Measurements from ENCODE around the gene ISCU.
"Not testable (repeated sequence)": the region's sequence is repeated elsewhere in the genome, so short reads cannot be mapped to it uniquely, and the experiment has no call there.

Gene ISCU

DNA sequence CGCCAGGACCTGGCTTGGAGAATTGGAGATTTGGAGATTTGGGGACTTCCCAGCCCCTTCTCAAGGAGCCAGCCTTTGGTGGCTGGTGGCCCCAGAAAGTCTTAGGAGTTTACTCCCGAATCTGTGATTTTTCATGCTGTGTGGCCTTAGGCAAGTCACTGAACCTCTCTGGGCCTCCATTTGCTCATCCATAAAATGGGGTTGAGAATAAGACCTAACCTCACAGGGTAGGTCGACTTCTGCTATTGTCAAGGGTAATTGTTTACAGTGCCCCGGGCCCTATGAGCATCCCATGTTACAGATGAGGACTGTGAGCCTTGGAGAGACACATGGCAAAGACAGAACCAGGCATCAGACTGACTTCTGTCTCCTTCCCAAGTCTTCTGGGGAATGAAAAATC, 51.6 kb downstream of the ISCU start:
- H3K4me1 ChIP-seq (ENCODE audit: control insufficient read depth, insufficient read depth, low read length, unreplicated experiment) = peaks cover 27% of the 10 kb centered on the region
- H3K27ac ChIP-seq (ENCODE audit: low read depth, low read length) = no peak overlapping the region

DNA sequence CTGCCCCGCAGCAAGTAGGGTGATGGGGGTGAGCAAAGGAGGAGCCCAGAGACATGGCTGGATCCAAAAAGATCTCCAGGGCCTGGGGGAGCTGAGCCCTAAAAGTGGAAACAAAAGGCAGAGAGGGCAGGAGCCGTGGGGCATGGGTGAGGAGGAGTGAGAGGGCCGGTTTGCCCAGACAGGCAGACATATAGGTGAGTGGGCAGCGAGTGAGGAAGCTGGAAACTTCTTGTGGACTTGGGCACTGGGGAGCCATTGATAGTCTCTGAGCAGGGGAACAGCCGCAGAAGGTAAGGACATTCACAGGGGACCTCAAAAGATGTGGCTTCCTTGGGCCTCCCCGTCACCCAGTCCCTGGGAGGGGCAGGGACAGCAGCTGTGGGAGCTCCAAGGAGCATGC, 52.2 kb downstream of the ISCU start:
- Histone ChIP-seq H2AFZ (ENCODE audit: low read length, unreplicated experiment) (no peak overlapping the region), H3K4me3 (ENCODE audit: low read depth, low read length) (no peak overlapping the region), H3K4me1 (ENCODE audit: control insufficient read depth, insufficient read depth, low read length, unreplicated experiment) (peaks cover 24% of the 10 kb centered on the region), H3K79me2 (ENCODE audit: control insufficient read depth, insufficient read depth, low read length, unreplicated experiment) (no peaks in the 10 kb centered on the region), H3K27me3 (ENCODE audit: insufficient read depth, low read length) (no peaks in the 10 kb centered on the region), H3K36me3 (ENCODE audit: insufficient read depth, low read length) (no peaks in the 10 kb centered on the region), H3K27ac (ENCODE audit: low read depth, low read length) (no peak overlapping the region)

More for the DNA sequence above, 51.6 kb downstream of the ISCU start:
- H3K4me3 ChIP-seq (ENCODE audit: low read depth, low read length) = no peak overlapping the region
- H3K27me3 ChIP-seq (ENCODE audit: insufficient read depth, low read length) = no peaks in the 10 kb centered on the region
- H2AFZ ChIP-seq (ENCODE audit: low read length, unreplicated experiment) = no peak overlapping the region
- H3K79me2 ChIP-seq (ENCODE audit: control insufficient read depth, insufficient read depth, low read length, unreplicated experiment) = no peaks in the 10 kb centered on the region
- H3K36me3 ChIP-seq (ENCODE audit: insufficient read depth, low read length) = no peaks in the 10 kb centered on the region

DNA sequence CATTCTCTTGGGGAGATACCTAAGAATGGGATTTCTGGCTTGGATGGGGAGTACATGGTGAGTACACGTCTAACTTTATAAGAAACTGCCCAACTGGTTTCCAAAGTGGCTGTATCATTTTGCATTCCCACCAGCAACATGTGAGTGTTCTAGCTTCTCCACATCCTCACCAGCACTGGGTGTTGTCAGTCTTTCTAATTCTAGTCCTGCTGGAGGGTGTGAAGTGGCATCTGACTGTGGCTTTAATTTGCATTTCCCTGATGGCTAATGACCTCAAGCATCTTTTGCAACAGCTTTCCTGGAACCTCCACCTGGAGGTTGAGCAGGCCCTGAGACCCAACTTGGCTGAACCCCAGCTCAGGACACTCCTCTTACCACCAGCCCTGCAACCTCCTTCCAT, 53.5 kb downstream of the ISCU start:
- H3K27ac ChIP-seq (ENCODE audit: low read depth, low read length) = no peak overlapping the region
- H3K79me2 ChIP-seq (ENCODE audit: control insufficient read depth, insufficient read depth, low read length, unreplicated experiment) = no peaks in the 10 kb centered on the region
- H3K4me3 ChIP-seq (ENCODE audit: low read depth, low read length) = no peak overlapping the region
- H2AFZ ChIP-seq (ENCODE audit: low read length, unreplicated experiment) = no peak overlapping the region
- H3K36me3 ChIP-seq (ENCODE audit: insufficient read depth, low read length) = no peaks in the 10 kb centered on the region
- H3K4me1 ChIP-seq (ENCODE audit: control insufficient read depth, insufficient read depth, low read length, unreplicated experiment) = peaks cover 20% of the 10 kb centered on the region
- no peaks in the 10 kb centered on the region for H3K27me3 ChIP-seq (ENCODE audit: insufficient read depth, low read length)

DNA sequence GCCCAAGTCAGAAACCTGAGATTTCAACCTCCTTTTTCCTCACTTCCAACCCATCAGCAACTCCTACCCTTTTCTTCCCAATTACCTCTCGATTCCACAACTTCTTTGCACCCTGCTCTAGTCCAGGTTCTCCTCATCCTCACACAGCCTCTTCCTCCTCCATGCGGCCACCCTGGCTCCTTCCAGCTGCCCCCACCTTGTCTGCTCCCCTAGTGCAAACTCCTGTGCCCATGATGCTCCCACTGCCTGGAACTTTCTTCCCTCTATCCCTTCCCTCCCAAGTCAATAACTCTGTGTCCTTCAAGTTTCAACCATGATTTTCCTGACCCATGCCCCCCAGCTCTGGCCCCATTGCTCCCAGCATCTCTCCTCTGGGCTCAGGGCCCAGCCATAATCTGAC, 54.0 kb downstream of the ISCU start:
- H3K4me3 ChIP-seq (ENCODE audit: low read depth, low read length) = no peak overlapping the region
- H3K27ac ChIP-seq (ENCODE audit: low read depth, low read length) = peak overlapping the region; percentile 52; the same call in 1 of the 2 replicates
- H3K36me3 ChIP-seq (ENCODE audit: insufficient read depth, low read length) = no peaks in the 10 kb centered on the region
- H3K79me2 ChIP-seq (ENCODE audit: control insufficient read depth, insufficient read depth, low read length, unreplicated experiment) = no peaks in the 10 kb centered on the region
- no peaks in the 10 kb centered on the region for H3K27me3 ChIP-seq (ENCODE audit: insufficient read depth, low read length)
- peaks cover 20% of the 10 kb centered on the region for H3K4me1 ChIP-seq (ENCODE audit: control insufficient read depth, insufficient read depth, low read length, unreplicated experiment)
- H2AFZ ChIP-seq (ENCODE audit: low read length, unreplicated experiment) = no peak overlapping the region

DNA sequence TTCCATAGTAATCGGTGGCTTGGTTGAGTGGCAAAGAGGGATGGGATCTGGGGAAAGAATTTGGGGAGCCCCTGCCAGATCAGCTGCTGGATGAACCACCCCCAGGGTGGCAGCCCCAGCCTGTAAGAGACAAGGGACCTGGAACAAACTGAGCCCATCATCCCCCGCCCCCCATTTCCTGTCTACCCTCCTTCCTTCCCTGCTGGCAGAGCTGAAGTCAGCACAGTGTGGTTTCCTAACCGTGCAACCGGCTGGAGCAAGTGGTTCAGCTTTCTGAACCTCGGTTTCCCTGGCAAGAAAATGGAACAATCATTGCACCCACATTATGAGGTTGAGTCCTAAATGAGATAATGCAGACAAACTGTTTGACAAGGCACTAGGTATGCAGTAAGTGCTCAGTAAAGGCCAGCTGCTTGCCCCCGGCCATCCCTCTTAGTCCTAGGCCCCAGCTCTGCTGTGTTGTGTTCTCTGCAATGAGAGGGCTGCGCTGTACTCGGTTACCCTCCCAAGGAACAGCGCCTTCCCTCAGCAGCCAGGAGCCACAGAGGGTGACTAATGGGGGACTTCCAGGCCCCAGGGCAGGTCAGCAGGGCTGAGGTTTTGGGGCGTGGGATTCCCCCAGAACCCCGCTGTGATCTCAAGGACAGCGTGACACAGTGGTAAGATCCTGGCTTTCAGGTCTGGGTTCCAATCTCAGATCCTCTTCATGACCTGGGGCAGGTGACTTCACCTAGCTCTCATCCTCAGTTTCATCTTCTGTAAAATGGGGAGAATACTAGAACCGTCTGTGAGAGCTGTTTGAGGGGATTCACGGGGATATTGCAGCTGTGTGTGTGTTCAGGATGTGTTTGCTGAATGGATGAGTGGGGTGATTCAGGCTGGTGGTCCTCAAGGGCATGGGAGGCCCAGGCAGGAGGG, 54.8 kb downstream of the ISCU start:
- Histone ChIP-seq H3K4me1 (ENCODE audit: control insufficient read depth, insufficient read depth, low read length, unreplicated experiment) (peaks cover 19% of the 10 kb centered on the region), H3K36me3 (ENCODE audit: insufficient read depth, low read length) (no peaks in the 10 kb centered on the region), H3K27me3 (ENCODE audit: insufficient read depth, low read length) (no peaks in the 10 kb centered on the region), H2AFZ (ENCODE audit: low read length, unreplicated experiment) (no peak overlapping the region), H3K79me2 (ENCODE audit: control insufficient read depth, insufficient read depth, low read length, unreplicated experiment) (no peaks in the 10 kb centered on the region), H3K4me3 (ENCODE audit: low read depth, low read length) (no peak overlapping the region), H3K27ac (ENCODE audit: low read depth, low read length) (peak overlapping the region; percentile 52; the same call in 1 of the 2 replicates)

DNA sequence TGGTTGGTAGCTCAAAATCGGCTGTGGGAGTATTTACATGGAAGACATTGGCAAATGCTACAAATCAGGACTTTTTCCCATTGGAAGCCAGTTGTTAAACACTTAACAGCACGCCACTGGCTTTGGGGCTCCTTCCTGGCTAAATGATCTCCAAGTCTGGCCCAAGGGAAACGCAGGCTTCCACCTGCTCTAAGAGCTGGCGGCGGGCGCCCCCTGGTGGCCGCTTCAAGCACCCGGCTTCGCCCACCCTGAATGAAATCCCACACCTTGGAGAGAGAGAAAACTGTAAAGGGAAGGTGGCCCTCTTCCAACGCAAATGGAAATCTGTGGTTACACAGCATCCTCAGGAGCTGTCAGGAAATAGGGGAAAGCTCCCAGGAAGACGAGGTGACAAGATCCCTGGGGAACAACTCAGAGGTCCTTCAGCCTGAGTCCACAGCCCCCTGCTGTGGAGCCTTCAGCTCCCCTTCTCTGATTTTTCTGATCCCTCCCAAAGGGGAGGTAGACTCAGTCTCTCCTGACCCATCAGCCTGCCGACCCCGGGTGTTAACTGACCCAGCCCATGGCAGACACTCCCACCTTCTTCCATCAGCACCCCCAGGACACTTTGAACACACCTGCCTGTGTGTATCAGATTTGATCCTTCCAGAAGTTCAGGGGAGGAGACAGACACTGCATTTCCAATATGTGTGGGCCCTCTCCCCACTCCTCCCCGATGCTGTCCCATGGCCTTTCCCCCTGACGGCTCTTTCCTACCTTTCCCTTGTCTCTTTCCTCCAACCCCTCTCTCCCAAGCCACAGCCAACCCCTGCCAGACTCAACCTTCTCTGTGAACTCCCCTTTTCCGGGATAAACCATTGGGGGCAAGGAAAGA, 55.9 kb downstream of the ISCU start:
- Histone ChIP-seq H3K27ac (ENCODE audit: low read depth, low read length) (peak overlapping the region; percentile 52; the same call in 1 of the 2 replicates), H3K4me3 (ENCODE audit: low read depth, low read length) (no peak overlapping the region), H3K36me3 (ENCODE audit: insufficient read depth, low read length) (no peaks in the 10 kb centered on the region), H3K4me1 (ENCODE audit: control insufficient read depth, insufficient read depth, low read length, unreplicated experiment) (peaks cover 17% of the 10 kb centered on the region), H3K27me3 (ENCODE audit: insufficient read depth, low read length) (no peaks in the 10 kb centered on the region), H3K79me2 (ENCODE audit: control insufficient read depth, insufficient read depth, low read length, unreplicated experiment) (no peaks in the 10 kb centered on the region), H2AFZ (ENCODE audit: low read length, unreplicated experiment) (no peak overlapping the region)

DNA sequence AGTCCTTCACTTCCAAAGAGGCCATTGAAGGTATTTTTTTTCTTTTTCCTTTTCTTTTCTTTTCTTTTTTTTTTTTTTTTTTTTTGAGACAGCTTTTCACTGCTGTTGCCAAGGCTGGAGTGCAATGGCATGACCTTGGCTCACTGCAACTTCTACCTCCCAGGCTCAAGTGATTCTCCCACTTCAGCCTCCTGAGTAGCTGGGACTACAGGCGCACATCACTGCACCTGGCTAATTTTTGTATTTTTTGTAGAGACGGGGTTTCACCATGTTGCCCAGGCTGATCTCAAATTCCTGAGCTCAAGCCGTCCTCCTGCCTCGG, 56.5 kb downstream of the ISCU start:
- H3K79me2 ChIP-seq (ENCODE audit: control insufficient read depth, insufficient read depth, low read length, unreplicated experiment); H3K36me3 ChIP-seq (ENCODE audit: insufficient read depth, low read length); H3K27ac ChIP-seq (ENCODE audit: low read depth, low read length); H3K4me3 ChIP-seq (ENCODE audit: low read depth, low read length); H3K27me3 ChIP-seq (ENCODE audit: insufficient read depth, low read length); H2AFZ ChIP-seq (ENCODE audit: low read length, unreplicated experiment): not testable (repeated sequence)
- H3K4me1 ChIP-seq (ENCODE audit: control insufficient read depth, insufficient read depth, low read length, unreplicated experiment) = peaks cover 17% of the 10 kb centered on the region
